ENCODE results near the gene TIPRL.

- TF ChIP-seq CTCF (IDR thresholded peaks at IDR 0.05): peak in 4 of 6 experiments; percentile 20 to 44 (median 22)
- TF ChIP-seq POLR2A (IDR thresholded peaks at IDR 0.05): no peak
Measured at GRCh38 chr1:168234846-168235547, 56.2 kb downstream of the TIPRL start.

All from thyroid gland (tissue), 4 donors.